GM12878 (cell line): ENCODE data around the gene RARRES2. TPM values are rescaled to one million over a fixed set of nuclear protein-coding genes. Genes with fewer than 3 reads are reported as not detected.

Experiments used
- ATAC-seq: fragments of 200-7000 bp; cut with Tn5 transposase; 3 replicates; pipeline ENCODE4 v1.9.1; 2020; ENCODE audit warnings: mild to moderate bottlenecking, moderate library complexity
- BruUV-seq: library from RNA; stranded (reverse); fragments of 400-500 nt; replicated peaks from 2 replicates; lab custom pipeline; 2021; lab: Mats Ljungman, UMichigan
- CTCF ChIA-PET: fragments of 300-600 bp; sonication (Branson Sonifier 250); formaldehyde crosslinking; extraction: SDS; loops from one replicate; lab custom pipeline; 2021; ENCODE audit warnings: inconsistent platforms; lab: Yijun Ruan, JAX
- POLR2A ChIA-PET: fragments of 350-600 bp; formaldehyde crosslinking; extraction: SDS; loops from one replicate; lab custom pipeline; 2021; ENCODE audit warnings: inconsistent platforms; lab: Charles Lee
- RAD21 ChIA-PET: fragments of 300-600 bp; sonication (Branson Sonifier 250); formaldehyde crosslinking; loops from one replicate; lab custom pipeline; 2023; ENCODE audit warnings: antibody characterized with exemption; ENCODE audit not compliant: unreplicated experiment; lab: Charles Lee
- SMC1A ChIA-PET: fragments of 300-600 bp; sonication (Branson Sonifier 250); formaldehyde crosslinking; loops from one replicate; lab custom pipeline; 2023; ENCODE audit not compliant: unreplicated experiment, uncharacterized antibody; lab: Charles Lee
- DNase-seq: peaks from one replicate; pipeline ENCODE4 v3.0.0-alpha.2; 2011; ENCODE audit warnings: low read depth, low spot score
- FAIRE-seq: peaks from 3 replicates; lab custom pipeline; 2011; peaks lifted over from hg19 to GRCh38; lab: Jason Lieb, UNC
- H2AFZ ChIP-seq: 2 replicates; pipeline ENCODE4 v1.6.0; 2011; ENCODE audit warnings: low read depth, low read length, control low read depth; ENCODE audit not compliant: control insufficient read depth
- H3K27ac ChIP-seq: 2 replicates; pipeline ENCODE4 v1.5.1; 2011; ENCODE audit warnings: control low read depth; ENCODE audit not compliant: control insufficient read depth, insufficient read depth
- H3K27me3 ChIP-seq, 2 experiments: replicated peaks in 1 of 2; 2 replicates each; pipeline versions ENCODE4 v1.6.0 to v1.6.1; 2011; ENCODE audit warnings: low read length in 1 of 2; ENCODE audit not compliant: control insufficient read depth in 2 of 2, insufficient read depth in 2 of 2
- H3K36me3 ChIP-seq, 2 experiments: 2 replicates each; pipeline ENCODE4 v1.5.1; 2011; ENCODE audit warnings: low read length in 1 of 2; ENCODE audit not compliant: control insufficient read depth in 2 of 2, insufficient read depth in 2 of 2
- H3K4me1 ChIP-seq: 2 replicates; pipeline ENCODE4 v1.6.1; 2011; ENCODE audit warnings: mild to moderate bottlenecking, low read length, moderate library complexity, mixed read lengths; ENCODE audit not compliant: control insufficient read depth, insufficient read depth
- H3K4me2 ChIP-seq: 2 replicates; pipeline ENCODE4 v1.6.0; 2011; ENCODE audit warnings: control low read depth; ENCODE audit not compliant: control insufficient read depth, insufficient read depth
- H3K4me3 ChIP-seq: fragments of 200-600 bp; sonication (generic); 2 replicates; pipeline ENCODE4 v1.5.1; 2016
- H3K79me2 ChIP-seq: 2 replicates; pipeline ENCODE4 v1.6.0; 2011; ENCODE audit warnings: low read length; ENCODE audit not compliant: control insufficient read depth, insufficient read depth
- H3K9ac ChIP-seq: 2 replicates; pipeline ENCODE4 v1.8.0; 2011; ENCODE audit warnings: low read length, control low read depth, mixed read lengths; ENCODE audit not compliant: control insufficient read depth, insufficient read depth
- H3K9me3 ChIP-seq: replicated peaks from 3 replicates; pipeline ENCODE4 v1.5.1; 2011; ENCODE audit warnings: mild to moderate bottlenecking, low read length; ENCODE audit not compliant: control insufficient read depth, insufficient read depth
- H4K20me1 ChIP-seq: 2 replicates; pipeline ENCODE4 v1.6.0; 2011; ENCODE audit not compliant: control insufficient read depth, insufficient read depth
- CHD2 ChIP-seq: IDR thresholded peaks from 2 replicates; pipeline ENCODE4 v1.6.1; 2011; ENCODE audit warnings: low read depth, low read length, improper control_type of control experiment, borderline replicate concordance
- EGR1 ChIP-seq, 2 experiments: IDR thresholded peaks; 1 replicate in 1 of 2; 2 replicates in 1 of 2; pipeline ENCODE4 v1.6.1; 2011 to 2012; ENCODE audit warnings: low read depth in 2 of 2, low read length in 2 of 2, borderline replicate concordance in 1 of 2, mild to moderate bottlenecking in 1 of 2, moderate library complexity in 1 of 2
- NR2C2 ChIP-seq: IDR thresholded peaks from 2 replicates; pipeline ENCODE4 v1.6.1; 2011; ENCODE audit warnings: borderline replicate concordance, low read depth; ENCODE audit not compliant: control insufficient read depth, insufficient read length
- SMARCA5 ChIP-seq: fragments of 450-650 bp; IDR thresholded peaks from 2 replicates; pipeline ENCODE4 v1.6.1; 2017; ENCODE audit warnings: mild to moderate bottlenecking
- TCF12 ChIP-seq: IDR thresholded peaks from 2 replicates; pipeline ENCODE4 v1.6.1; 2011; ENCODE audit warnings: low read depth, mild to moderate bottlenecking, low read length
- YY1 ChIP-seq: IDR thresholded peaks from 2 replicates; pipeline ENCODE4 v1.6.1; 2011; ENCODE audit warnings: low read depth, mild to moderate bottlenecking, low read length
- WGBS: methylation state at CpG from one replicate; pipeline ENCODE4 v1.1.6; 2016; ENCODE audit warnings: low lambda C conversion rate; ENCODE audit not compliant: insufficient replicate concordance, insufficient coverage; ENCODE audit errors: missing lambda C conversion rate; 5-methylcytosine and 5-hydroxymethylcytosine counted together
- in situ Hi-C: fragments of 300-500 bp; cut with MboI; formaldehyde crosslinking; loops from 9 replicates; pipeline ENCODE4 v1.14.3; 2018; ENCODE audit warnings: mixed read lengths
- intact Hi-C: fragments of 100-400 bp; cut with micrococcal nuclease; formaldehyde crosslinking; loops from one replicate; pipeline ENCODE4 v1.14.2; 2022; ENCODE audit not compliant: unreplicated experiment
- polyA plus RNA-seq, 11 experiments: library from polyadenylated mRNA; depleted of rRNA in 4 of 11; unstranded in 6 of 11; stranded (reverse) in 5 of 11; fragments of >200 nt; fragmentation: Nextera tagmentation in 4 of 11; fragmentation: Illumina TruSeq in 1 of 11; extraction: Ambion mirVana in 4 of 11; extraction: Trizol in 1 of 11; gene quantifications; 1 replicate in 1 of 11; 2 replicates in 10 of 11; pipeline versions ENCODE4 v1.2.1 to v1.2.3, GENCODE V29; 2011 to 2016; ENCODE audit warnings: inconsistent platforms in 2 of 11, missing spikeins in 2 of 11, low read depth in 1 of 11
- total RNA-seq, 4 experiments: library from RNA; depleted of rRNA in 3 of 4; stranded (reverse); fragments of >200 nt in 3 of 4; fragmentation: Illumina TruSeq in 1 of 4; extraction: Trizol in 1 of 4; gene quantifications; 2 replicates each; pipeline versions ENCODE4 v1.2.1 to v1.2.3, GENCODE V29; 2013 to 2021
- TF ChIP-seq, protein P1 (sequence below): fragments of 450-650 bp; IDR thresholded peaks from 2 replicates; pipeline ENCODE4 v1.6.1; 2017; ENCODE audit warnings: mild to moderate bottlenecking
- TF ChIP-seq, protein P2 (sequence below): fragments of 450-650 bp; IDR thresholded peaks from 2 replicates; pipeline ENCODE4 v1.6.1; 2017; ENCODE audit warnings: mild to moderate bottlenecking, moderate library complexity

RARRES2 gene
- total and polyA plus RNA-seq, 10 of the 15 experiments (the other 5 are each of a cell fraction or from before 2014, with no cell fraction given), result 0.13 to 2.2 (median 0.40) TPM; not detected in 3

DNA sequence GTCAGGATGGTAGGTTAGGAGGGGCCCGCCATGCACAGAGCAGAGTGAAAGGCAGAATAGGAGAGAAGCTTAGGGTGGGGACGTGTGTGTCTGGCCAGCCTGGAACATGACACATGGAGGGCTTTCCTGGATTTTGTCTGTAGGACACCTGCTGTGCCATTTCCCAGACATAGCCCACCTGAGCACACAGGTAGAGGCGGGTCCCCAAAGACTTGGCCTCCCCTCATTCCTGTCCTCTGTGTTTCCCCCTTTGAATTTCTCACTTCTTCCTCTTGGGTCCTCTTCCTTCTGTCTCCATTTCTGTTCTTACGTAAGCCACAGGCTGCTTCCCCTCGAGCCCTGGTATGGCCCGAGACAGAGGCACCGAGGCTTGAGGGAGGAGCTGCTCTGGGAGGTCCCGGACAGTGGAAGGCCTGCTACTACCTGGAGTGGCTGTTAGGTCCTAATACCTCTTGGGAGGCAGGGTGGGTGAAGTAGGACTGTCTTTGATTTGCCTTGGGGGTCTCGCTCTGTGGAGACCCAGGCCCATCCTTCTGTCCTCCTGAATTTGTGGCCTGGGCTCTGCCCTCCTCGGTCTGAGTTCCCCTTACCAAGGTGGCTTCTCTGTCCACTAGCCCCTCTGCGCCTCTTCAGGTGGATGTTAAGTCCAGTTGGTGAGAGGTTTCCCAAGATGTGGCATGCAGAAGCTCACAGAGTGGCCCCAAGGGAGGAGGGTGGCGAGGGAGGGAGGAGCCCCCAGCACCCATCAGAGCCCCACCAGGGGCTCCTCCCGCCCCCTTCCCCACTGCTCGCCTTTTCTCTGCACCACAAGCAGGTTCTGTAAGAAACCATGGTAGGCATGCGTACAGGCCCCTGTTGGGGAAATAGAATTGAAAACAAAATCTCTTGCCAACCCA lies 43.2 kb upstream of the RARRES2 start (continued):
- no peak for TF ChIP-seq EGR1 (IDR thresholded peaks at IDR 0.05; ENCODE audit: borderline replicate concordance in 1 of 2, low read depth in 2 of 2, low read length in 2 of 2)

DNA sequence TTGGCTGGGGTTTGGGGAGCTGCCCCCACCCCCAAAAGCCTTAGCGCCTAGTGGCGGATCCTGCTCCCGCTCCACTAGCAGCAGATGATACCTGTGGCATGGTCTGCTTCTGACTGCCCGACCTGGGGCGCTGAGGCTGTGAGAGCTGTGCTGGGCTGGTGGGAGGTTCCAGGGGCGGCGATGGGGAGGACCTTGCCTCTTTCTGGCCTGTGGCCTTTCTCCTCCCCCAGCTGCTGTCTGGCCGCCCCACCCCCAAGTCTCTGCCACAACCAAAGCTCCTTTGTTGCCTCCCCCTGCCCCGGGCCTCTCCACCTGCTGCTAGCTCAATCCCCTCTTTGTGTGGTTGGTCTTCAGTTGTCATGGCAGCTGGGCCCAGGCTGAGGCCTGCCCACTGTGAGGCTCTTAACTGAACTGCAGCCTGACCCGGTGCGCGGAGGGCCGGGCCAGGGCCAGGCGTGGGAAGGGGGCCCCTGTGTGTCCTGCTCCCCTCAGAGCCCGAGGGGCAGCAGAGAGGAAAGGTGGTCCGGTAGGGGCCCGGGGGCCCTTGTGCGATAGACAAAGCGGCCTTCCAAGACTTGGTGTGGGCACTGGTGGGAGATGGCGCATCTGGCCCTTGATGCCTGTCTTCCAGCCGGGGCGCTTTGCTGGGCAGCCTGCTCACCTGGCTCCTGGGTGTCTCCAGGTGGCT lies 42.4 kb upstream of the RARRES2 start:
- no peaks in the 10 kb centered on the region for H3K9me3 ChIP-seq
- no peak for FAIRE-seq
- TF ChIP-seq NR2C2, result no peak
- TF ChIP-seq, protein P1, sequence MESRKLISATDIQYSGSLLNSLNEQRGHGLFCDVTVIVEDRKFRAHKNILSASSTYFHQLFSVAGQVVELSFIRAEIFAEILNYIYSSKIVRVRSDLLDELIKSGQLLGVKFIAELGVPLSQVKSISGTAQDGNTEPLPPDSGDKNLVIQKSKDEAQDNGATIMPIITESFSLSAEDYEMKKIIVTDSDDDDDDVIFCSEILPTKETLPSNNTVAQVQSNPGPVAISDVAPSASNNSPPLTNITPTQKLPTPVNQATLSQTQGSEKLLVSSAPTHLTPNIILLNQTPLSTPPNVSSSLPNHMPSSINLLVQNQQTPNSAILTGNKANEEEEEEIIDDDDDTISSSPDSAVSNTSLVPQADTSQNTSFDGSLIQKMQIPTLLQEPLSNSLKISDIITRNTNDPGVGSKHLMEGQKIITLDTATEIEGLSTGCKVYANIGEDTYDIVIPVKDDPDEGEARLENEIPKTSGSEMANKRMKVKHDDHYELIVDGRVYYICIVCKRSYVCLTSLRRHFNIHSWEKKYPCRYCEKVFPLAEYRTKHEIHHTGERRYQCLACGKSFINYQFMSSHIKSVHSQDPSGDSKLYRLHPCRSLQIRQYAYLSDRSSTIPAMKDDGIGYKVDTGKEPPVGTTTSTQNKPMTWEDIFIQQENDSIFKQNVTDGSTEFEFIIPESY, result peak; percentile 95
- no peak for TF ChIP-seq YY1
- TF ChIP-seq CHD2, result 0 out of 2 replicates have a peak, but pooled peaks have one; percentile 27
- TF ChIP-seq TCF12, result peak; percentile 36; the same call in 1 of the 2 replicates
- TF ChIP-seq SMARCA5, result no peak
- TF ChIP-seq, protein P2, sequence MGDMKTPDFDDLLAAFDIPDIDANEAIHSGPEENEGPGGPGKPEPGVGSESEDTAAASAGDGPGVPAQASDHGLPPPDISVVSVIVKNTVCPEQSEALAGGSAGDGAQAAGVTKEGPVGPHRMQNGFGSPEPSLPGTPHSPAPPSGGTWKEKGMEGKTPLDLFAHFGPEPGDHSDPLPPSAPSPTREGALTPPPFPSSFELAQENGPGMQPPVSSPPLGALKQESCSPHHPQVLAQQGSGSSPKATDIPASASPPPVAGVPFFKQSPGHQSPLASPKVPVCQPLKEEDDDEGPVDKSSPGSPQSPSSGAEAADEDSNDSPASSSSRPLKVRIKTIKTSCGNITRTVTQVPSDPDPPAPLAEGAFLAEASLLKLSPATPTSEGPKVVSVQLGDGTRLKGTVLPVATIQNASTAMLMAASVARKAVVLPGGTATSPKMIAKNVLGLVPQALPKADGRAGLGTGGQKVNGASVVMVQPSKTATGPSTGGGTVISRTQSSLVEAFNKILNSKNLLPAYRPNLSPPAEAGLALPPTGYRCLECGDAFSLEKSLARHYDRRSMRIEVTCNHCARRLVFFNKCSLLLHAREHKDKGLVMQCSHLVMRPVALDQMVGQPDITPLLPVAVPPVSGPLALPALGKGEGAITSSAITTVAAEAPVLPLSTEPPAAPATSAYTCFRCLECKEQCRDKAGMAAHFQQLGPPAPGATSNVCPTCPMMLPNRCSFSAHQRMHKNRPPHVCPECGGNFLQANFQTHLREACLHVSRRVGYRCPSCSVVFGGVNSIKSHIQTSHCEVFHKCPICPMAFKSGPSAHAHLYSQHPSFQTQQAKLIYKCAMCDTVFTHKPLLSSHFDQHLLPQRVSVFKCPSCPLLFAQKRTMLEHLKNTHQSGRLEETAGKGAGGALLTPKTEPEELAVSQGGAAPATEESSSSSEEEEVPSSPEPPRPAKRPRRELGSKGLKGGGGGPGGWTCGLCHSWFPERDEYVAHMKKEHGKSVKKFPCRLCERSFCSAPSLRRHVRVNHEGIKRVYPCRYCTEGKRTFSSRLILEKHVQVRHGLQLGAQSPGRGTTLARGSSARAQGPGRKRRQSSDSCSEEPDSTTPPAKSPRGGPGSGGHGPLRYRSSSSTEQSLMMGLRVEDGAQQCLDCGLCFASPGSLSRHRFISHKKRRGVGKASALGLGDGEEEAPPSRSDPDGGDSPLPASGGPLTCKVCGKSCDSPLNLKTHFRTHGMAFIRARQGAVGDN, result peak; percentile 38; the same call in 1 of the 2 replicates
- TF ChIP-seq, all 136 proteins: peak for 4
- CTCF ChIA-PET, result interaction anchor here (1.0 to 1.8 kb wide), 3 partner anchors 18 to 28 kb away, joined by 3 to 7 read pairs (median 7); a partner anchor contains a TSS
- Histone ChIP-seq H3K27me3 (no peaks in the 10 kb centered on the region), H3K4me2 (peak overlapping the region; percentile 73), H3K4me1 (peaks cover 47% of the 10 kb centered on the region), H3K4me3 (no peak overlapping the region), H3K9ac (peak overlapping the region; percentile 45; the same call in 1 of the 2 replicates), H3K79me2 (peaks cover 53% of the 10 kb centered on the region), H3K36me3 (peaks cover 3 to 4% of the 10 kb centered on the region in 2 experiments; a peak in 3 of 4 replicates), H2AFZ (no peak overlapping the region), H3K27ac (peak overlapping the region; percentile 66), H4K20me1 (no peaks in the 10 kb centered on the region; the same call in 1 of the 2 replicates)
- RAD21 ChIA-PET, result interaction anchor here (1.4 kb wide), 1 partner anchor 22 kb away, joined by 3 read pairs; a partner anchor contains a TSS
- POLR2A ChIA-PET, result interaction anchor here (1.0 to 2.1 kb wide), 5 partner anchors 13 to 284 kb away, joined by 3 to 10 read pairs (median 4); a partner anchor contains a TSS
- WGBS, result 94% methylated on average over 22 of the region's 22 CpGs
- intact Hi-C loops (no loop called here), in situ Hi-C loops (no loop called here)
- BruUV-seq, result no TSS peak
- SMC1A ChIA-PET, result interaction anchor here (2.6 to 4.7 kb wide), 2 partner anchors 18 to 23 kb away, joined by 12 to 37 read pairs; a partner anchor contains a TSS
- DNase-seq (no peak), ATAC-seq (no peak)
